GM18519 (cell line): ENCODE data around the gene GFOD2.
"Not testable (repeated sequence)": the region's sequence is repeated elsewhere in the genome, so short reads cannot be mapped to it uniquely, and the experiment has no call there.

Experiments
- ATAC-seq: cut with Tn5 transposase; IDR thresholded peaks from one replicate; pipeline ENCODE4 v1.9.1; 2021; ENCODE audit warnings: mild to moderate bottlenecking, moderate library complexity; ENCODE audit not compliant: unreplicated experiment, low FRiP score

The GFOD2 gene

DNA sequence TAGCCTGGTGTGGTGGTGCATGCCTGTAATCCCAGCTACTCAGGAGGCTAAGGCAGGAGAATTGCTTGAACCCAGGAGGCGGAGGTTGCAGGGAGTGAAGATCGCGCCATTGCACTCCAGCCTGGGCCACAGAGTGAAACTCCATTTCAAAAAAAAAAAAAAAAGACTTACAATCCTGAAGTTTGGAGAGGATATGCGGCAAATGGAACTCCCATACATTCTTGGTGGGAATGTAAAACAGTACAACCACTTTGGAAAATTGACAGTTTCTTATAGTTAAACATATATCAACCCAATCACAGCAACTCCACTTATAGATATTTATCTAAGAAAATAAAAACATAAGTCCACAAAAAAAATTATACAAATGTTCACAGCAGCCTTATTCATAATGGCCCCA lies 11.9 kb downstream of the GFOD2 start:
- no peak for ATAC-seq

DNA sequence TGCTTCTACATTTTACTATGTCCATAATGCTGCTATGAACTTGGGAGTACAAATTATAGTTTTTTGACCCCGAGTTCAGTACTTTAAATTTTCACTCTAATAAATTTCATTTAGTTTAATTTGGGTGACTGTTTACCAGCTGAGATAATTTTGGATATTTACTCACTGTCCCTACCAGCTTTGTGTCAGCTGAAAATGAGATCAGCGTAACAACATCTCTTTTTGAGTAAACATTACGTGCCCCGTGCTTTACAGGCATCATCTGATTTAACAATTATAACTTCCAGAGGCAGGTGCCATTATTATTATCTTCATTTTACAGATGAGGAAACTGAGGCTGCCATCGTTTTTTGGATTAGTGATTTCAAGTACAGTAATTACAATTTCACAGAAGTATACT lies 15.0 kb downstream of the GFOD2 start:
- no peak for ATAC-seq

DNA sequence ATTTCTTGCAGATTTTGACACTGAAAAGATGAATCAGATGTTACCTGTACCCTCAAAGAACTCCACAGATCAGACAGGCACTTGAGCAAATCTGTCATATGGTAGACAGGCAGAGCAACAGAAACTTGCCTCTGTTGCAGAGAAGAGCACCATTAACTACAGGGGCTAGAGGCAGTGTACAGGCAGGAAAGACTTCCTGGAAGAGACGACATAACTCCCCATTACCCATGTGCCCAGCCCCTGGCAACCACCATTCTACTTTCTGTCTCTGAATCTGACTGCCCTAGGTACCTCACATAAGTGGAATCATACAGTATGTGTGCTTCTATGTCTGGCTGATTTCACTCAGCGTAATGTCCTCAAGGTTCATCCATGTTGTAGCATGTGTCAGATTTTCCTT lies 15.5 kb downstream of the GFOD2 start:
- ATAC-seq, result no peak

DNA sequence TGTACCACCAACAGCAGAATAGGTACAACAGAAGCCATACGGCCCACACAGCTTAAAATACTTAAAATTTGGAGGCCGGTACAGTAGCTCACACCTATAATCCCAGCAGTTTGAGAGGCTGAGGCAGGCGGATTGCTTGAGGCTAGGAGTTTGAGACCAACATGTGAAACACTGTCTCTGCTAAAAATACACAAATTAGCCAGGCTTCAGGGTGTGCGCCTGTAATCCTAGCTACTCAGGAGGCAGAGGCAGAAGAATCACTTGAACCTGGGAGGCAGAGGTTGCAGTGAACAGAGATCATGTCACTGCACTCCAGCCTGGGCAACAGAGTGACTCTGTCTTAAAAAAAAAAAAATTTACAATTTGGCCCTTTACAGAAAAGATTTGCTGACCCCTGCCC lies 17.0 kb downstream of the GFOD2 start:
- ATAC-seq, result no peak

DNA sequence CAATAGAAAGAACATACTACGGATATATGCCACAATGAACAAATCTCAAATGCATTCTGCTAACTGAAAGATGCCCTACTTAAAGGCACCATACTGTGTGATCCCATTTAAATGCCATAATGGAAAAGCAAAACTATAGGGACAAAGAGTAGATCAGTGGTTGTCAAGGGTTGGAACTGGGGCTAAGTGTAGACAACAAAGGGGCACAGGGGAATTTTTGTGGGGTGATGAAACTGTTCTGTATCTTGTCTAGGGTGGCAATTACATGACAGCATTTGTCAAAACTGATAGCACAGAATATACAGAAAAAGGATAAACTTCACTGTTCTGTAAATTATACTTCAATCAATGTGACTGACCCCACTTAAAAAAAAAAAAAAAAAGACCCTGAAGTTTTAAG lies 17.7 kb downstream of the GFOD2 start:
- no peak for ATAC-seq

DNA sequence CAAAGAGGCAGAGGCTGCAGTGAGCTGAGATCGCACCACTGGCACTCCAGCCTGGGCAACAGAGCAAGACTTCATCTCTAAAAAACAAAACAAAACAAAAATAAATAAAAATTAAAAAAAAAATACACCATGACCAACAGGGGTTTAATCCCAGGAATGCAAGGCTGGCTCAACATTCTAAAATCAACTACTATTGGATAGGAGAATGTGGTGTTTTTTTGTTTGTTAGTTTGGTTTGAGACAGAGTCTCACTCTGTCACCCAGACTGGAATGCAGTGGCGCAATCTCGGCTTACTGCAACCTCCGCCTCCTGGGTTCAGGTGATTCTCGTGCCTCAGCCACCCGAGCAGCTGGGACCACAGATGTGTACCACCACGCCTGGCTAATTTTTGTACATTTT lies 19.9 kb downstream of the GFOD2 start:
- ATAC-seq, result no peak

DNA sequence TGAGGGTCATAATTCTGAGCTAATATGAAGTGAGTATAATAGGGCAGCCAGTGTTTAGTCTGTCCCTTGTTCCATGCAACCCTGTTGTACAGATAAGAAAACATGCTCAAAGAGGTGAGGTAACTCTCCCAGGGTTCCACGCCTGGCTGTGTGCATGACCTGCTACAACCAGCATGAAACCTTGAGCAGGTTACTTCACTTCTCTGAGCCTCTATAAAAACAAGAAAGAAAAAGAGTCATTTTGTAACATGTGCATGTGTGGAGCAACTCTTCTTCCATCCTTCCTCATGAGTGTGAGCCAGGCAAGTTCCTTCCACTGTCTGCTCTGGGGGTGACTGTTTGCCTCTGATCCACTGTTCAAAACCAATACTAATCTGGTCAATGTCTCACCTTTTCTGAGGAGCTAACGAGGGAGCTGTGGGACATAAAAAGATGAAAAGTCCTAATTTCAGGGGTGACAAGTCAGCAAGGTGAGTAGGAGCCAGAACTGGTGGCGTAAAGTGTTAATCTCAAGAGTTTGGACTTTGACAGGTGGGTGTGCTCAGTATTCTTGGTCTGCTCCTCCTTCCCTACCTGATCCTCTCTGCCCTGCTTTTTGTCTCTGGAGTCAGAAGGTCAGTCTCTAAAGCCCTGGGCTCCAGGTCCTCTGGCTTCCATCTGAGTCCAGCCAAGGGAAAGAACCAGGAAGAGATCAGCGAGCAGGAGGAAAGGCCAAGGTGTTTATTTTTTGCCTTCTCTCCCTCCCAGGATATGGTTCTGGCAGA lies 21.5 kb downstream of the GFOD2 start:
- no peak for ATAC-seq

DNA sequence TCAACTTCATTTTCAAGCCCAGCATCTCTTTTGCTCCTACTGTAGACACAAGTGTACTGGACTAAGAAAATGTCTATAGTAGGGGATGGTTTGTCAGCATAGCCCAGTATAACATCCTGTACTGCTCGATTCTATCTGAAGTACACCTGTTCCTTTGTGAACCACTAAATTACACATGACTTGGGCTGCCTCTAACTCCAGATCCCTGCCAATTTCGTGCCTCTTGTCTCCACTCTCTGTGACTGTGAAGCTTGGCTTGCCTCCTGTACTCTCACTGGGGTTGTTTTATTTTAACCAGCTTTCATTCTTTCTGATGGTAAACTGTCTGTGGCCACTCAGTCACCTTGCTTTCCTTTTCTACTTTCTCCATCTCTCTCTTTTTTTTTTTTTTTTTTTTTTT lies 24.5 kb downstream of the GFOD2 start:
- no peak for ATAC-seq

DNA sequence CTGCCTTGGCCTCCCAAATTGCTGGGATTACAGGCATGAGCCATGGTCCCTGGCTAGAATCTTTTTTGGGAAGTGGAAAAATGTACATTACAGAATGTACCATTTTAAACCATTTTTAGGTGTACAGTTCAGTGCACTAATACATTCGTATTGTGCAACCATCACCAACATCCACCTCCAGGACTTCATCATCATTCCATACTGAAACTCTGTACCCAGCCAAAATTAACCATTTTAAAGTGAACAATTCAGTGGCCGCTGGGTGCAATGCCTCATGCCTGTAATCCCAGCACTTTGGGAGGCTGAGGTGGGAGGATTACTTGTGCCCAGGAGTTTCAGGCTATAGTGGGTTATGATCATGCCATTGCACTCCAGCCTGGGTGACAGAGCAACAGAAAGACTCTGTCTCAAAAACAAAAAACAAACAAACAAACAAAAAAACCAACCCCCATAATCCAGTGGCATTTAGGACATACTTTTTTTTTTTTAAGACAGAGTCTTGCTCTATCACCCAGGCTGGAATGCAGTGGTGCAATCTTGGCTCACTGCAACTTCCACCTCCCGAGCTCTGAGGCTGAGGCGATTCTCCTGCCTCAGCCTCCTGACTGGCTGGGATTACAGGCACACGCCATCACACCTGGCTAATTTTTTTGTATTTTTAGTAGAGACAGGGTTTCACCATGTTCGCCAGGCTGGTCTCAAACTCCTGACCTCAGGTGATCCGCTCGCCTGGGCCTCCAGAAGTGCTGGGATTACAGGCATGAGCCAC lies 25.4 kb downstream of the GFOD2 start:
- ATAC-seq, result not testable (repeated sequence)

DNA sequence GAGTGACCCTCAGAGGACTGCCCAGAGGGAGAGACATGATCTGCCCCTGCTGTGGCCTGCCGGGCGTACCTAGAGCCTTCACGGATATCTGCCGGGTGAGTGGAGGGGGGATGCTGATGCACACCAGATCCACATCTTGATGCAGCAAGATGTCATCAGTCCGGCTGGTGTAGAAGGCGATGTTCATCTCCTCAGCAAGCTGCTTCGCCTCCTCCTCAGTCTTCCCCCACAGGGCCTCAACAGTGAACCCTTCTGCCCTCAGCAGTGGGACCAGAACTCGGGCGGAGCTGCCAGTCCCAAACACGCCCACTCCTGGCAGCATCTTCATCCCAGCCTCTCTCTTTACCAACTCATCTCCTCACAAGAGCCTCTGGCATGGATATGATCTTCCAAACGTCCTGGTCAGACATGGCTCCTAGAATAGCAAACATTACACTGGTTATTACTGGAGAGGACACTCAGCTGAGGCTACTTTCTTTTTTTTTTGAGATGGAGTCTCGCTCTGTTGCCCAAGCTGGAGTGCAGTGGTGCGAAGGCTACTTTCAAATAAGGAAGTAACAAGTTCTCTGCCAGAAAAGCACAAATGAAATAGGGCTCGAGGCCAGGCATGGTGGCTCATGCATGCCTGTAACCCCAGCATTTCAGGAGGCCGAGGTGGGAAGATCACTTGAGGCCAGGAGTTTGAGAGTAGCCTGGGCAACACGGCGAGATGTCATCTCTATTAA lies 33.6 kb downstream of the GFOD2 start:
- ATAC-seq, result no peak

DNA sequence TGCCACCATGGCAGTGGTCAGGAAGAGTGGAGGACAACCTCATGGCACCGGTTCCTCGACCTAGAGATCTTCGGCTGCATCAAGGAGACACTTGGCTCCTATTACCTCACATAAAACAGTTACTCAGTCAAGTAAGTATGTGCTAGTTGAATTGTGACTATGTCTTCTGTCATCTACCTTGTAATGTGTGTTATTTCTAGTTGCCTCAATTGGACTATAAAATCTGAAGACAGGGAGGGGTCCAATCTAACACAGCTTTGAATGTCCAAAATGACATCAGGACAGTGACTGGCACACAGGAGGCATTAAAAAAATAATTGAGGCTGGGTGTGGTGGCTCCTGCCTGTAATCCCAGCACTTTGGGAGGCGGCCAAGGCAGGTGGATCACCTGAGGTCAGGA lies 35.3 kb downstream of the GFOD2 start:
- ATAC-seq, result no peak

DNA sequence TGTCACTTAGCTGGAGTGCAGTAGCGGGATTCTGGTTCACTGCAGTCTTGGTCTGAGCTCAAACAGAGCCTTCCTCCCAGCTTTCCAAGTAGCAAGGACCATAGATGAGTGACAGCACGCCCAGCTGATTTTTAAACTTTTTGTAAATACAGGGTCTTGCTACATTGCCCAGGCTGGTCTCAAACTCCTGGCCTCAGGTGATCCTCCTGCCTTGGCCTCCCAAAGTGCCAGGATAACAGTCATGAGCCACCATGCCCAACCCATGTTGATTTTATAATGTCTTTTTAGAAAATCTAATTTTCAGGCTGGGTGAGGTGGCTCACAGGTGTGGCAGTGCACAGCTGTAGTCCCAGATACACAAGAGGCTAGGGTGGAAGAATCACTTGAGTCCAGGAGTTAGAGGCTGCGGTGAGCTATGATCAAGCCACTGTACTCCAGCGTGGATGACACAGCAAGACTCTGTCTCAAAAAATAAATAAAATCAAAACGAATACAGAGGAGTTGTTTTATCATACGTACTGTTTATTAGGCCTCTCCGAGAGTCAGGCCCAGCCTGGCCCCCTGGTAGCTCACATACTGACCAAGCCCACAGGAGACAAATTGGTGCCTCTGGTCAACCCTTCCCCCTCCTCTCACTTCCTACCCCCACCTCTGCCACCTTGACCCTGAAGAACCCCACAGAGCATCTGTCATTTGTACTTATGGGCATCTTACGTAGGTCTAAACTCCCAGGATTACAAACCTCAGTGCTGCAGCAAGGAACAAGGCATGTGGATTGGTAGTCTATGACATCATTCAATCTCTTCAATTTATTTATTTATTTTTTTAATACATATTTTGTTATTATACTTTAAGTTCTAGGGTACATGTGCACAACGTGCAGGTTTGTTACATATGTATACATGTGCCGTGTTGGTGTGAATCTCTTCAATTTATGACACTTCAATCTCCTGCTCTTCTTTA lies 38.9 kb downstream of the GFOD2 start:
- ATAC-seq, result no peak

DNA sequence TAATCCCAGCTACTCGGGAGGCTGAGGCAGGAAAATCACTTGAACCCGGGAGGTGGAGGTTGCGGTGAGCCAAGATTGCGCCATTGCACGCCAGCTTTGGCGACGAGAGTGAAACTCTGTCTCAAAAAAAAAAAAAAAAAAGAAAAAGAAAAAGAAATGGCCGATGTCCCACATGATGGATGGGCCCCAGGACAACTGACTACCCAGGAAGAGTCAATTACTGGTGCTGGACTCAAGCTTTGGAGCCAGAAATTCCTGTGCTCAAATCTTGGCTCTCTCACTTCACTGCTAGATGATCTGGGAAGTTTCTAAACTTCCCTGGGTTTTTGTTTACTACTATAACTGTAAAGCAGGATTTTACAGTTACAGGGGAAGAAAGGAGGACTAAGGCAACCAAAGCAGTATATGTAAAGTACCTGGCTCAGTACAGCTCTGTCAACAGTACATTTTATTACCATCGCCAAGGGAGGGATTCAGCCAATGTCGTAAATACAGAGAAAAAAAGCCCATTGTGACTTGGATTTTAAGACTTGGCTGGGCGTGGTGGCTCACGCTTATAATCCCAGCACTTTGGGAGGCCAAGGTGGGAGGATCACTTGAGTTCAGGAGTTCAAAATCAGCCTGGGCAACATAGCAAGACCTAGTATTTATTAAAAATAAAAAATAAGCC lies 40.6 kb downstream of the GFOD2 start:
- no peak for ATAC-seq

DNA sequence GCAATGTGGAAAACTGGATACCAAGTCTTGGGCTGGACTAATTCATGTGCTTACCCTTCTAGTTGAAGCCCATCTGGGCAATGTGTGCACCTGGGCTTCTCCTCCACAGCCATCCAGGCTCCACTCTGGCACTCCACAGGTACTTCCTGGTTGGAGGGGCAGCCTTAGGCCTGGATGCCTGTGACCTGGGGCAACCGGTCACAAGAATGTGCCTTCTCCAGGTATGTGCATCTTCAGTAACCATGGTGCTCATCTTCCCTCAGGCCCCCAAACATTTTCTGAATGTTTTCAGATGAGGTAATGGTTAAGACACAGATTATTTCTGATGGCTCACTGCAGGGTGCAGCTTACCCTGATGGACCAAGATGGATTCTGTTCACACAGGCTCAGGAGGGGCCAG lies 41.4 kb downstream of the GFOD2 start:
- no peak for ATAC-seq

DNA sequence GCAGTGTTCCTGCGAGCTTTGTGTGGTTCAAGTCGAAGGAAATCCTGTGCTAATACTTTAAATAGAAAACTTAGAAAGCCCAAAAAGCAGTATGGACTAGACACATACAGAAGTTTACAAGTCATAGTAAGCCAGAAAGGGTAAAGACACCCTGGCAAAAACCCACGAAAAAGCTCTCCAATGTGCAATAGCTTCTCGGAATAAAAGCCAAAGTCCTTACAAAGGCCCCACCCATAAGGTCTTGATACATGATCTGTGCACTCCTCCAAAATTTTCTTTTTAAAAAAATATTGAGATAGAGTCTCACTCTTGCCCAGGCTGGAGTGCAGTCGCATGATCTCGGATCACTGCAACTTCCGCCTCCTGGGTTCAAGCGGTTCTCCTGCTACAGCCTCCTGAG lies 42.2 kb downstream of the GFOD2 start:
- ATAC-seq, result no peak

DNA sequence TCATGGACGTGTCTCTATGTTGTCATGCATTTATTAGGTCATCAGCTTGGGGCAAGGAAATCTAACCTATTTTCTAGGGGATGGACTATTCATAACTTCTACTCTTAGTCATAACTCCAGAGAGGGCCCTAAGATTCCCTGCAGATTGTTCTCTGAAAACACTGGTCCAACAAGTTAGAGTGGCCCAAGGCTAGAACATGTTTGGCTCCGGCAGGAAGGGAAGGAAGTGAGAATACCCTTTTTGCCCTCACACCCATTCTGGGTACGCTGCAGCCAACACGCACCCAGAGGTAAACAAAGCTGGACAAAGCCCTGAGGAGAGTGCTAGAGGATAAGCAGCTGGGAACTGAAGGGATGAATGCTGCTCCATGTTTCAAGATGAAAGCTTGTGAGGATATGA lies 42.6 kb downstream of the GFOD2 start:
- ATAC-seq, result no peak

DNA sequence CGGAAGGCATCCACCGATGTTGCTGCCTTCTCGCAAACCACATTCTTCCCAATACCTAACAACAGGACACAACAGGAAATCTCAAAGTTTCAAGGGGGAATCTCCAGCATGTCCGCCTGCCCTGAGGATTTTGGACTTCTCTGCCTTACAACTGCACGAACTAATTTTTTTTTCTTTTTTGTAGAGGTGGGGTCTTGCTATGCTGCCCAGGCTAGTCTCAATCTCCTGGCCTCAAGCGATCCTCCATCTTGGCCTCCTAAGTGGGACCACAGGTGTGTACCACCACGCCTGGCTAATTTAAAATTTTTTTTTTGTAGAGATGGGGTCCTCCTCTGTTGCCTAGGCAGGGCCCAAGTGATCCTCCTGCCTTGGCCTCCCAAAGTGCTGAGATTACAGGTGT lies 43.1 kb downstream of the GFOD2 start:
- ATAC-seq, result no peak

DNA sequence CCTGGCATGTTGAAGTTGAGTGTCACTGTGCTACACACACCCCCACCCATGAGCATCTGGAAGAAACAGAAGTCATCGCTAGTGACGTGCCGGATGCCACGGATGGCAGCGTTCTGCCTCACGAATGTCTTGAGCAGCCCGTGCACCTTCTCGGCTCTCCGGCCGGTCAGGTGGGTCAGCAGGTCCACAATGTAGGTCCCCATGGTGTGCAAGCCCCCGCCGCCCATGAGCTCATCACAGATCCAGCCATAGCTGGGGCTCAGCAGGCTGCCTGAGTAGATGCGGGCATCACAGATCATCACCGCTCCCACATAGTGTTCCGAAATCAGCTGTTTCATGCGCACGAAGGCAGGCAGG lies 43.6 kb downstream of the GFOD2 start:
- ATAC-seq, result no peak

DNA sequence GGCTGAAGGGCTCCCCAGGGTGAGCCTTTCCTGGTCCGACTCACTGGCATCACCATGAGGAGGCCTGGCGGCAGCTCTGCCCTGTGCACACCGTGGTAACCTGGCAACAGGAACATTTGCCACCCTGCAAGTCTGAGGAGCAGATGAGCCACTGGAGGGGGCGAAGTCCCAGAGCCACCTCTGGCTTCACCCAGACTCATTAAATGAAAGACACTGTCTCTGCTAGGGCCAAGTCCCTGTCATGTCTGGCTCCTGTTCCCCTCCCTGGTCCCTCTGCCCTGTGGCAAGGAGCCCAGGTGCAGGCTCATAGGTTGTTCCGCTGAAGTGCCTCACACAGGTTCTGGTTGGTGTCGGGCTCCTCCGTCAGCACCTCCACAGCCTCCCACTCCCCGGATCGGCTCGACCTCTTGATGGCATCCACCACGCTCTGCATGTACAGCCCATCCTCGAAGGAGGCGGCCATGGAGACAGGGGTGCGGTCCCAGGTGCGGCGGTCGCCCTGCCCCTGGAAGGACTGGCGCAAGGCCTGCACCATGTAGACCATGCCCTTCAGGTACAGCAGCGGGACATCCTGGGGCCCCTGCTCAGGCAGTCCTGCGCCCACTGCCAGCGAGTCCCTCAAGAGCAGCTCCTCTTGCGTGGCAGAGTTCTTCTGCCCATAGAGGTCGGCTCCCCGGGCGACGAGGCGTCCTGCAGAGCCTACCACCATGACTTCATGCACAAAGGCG lies 44.1 kb downstream of the GFOD2 start:
- ATAC-seq, result no peak
